ENCODE measurements around the gene SUSD4. TPM values are rescaled to one million over a fixed set of nuclear protein-coding genes. Genes with fewer than 3 reads are reported as not detected.

The SUSD4 gene
- total RNA-seq, 4 donors from 2014 or later, result 2.2 to 5.3 (median 2.5) TPM

DNA sequence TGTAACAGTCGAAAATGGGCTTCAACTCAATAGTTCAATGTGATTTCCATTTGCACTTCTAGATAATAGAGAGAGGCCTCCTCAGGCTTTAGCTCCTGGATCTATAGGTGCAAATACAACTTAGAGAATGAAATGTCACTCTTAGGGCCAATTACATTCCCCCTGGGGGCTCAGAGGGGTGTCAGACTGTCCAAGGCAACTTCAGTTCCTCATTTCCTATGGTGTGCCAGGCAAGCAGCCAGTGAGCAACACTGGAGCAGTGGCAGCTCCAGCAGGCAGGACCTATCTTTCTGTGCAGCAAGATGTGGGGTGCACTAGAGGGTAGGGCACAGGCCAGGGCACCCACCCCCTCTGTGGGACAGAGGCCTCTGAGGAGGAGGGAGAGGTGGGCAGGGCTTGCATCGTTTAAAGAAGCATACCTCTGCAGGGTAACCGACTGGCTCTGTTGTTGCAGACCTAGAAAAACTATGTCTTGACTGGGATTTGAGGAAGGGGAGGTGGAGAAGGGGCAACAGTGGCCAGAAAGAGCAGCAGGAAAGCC lies 97.3 kb downstream of the SUSD4 start:
- no peaks in the 10 kb centered on the region for H3K27me3 ChIP-seq
- H3K36me3 ChIP-seq, result no peaks in the 10 kb centered on the region
- H3K27ac ChIP-seq, result no peak overlapping the region
- 44 to 60% methylated on average over 2 of the region's 3 CpGs for whole genome bisulfite sequencing, 2 donors (ENCODE audit: low coverage in 1 of 2)
- no peak for ATAC-seq
- no peaks in the 10 kb centered on the region for H3K4me1 ChIP-seq
- H3K9me3 ChIP-seq, result no peaks in the 10 kb centered on the region
- no peak for TF ChIP-seq POLR2AphosphoS5 (IDR thresholded peaks at IDR 0.05)
- TF ChIP-seq, protein P1, sequence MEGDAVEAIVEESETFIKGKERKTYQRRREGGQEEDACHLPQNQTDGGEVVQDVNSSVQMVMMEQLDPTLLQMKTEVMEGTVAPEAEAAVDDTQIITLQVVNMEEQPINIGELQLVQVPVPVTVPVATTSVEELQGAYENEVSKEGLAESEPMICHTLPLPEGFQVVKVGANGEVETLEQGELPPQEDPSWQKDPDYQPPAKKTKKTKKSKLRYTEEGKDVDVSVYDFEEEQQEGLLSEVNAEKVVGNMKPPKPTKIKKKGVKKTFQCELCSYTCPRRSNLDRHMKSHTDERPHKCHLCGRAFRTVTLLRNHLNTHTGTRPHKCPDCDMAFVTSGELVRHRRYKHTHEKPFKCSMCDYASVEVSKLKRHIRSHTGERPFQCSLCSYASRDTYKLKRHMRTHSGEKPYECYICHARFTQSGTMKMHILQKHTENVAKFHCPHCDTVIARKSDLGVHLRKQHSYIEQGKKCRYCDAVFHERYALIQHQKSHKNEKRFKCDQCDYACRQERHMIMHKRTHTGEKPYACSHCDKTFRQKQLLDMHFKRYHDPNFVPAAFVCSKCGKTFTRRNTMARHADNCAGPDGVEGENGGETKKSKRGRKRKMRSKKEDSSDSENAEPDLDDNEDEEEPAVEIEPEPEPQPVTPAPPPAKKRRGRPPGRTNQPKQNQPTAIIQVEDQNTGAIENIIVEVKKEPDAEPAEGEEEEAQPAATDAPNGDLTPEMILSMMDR (IDR thresholded peaks at IDR 0.05), result no peak
- TF ChIP-seq EP300 (IDR thresholded peaks at IDR 0.05), result no peak
- no peak for TF ChIP-seq POLR2A (IDR thresholded peaks at IDR 0.05)
- no peak overlapping the region for H3K4me3 ChIP-seq

DNA sequence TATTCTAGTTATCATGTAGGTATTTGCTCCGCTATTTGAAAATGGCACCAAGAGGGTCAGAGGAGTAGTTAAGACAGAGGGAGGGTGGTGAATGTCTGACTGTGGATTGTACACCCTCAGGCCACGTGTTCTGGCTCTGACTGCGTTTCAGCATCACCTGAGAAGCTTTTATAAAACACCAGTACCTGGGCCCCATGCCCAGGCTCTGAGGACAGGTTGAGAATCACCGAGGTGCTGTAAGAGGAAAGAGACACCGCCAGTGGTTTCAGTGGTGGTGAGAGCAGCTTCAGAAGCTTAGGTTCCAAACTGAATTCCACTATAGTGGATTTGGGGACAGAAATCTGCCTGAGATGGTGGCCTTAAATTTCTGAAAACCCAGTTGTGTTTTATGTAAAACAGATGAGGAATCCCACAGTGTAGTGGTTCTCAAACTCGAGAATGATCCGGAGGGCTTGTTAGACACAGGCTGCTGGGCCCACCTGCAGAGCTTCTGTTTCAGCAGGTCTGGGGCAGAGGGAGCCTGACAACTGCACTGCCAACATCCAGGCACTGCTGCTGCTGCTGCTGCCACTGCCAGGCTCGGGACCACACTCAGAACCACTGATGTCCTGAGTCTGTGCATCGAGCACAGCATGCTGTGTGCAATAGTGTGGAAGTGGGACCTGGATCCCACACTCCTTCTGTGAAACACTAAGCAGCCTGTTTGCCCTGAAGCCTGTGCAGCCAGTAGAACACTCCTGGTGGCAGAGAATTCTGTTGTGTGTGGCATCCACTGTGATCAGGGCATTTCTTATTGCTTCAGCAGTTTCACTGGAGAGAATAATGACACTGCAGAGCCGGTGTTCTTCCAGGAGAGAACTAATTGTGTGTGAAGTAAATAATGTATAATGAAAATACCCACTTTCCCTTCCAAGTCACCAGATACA lies 98.7 kb downstream of the SUSD4 start:
- Histone ChIP-seq H3K9me3 (no peaks in the 10 kb centered on the region), H3K27me3 (no peaks in the 10 kb centered on the region), H3K27ac (no peak overlapping the region), H3K36me3 (no peaks in the 10 kb centered on the region), H3K4me3 (no peak overlapping the region), H3K4me1 (no peaks in the 10 kb centered on the region)
- TF ChIP-seq, protein P1 (IDR thresholded peaks at IDR 0.05), result no peak
- no peak for TF ChIP-seq POLR2A (IDR thresholded peaks at IDR 0.05)
- no peak for TF ChIP-seq POLR2AphosphoS5 (IDR thresholded peaks at IDR 0.05)
- TF ChIP-seq EP300 (IDR thresholded peaks at IDR 0.05), result no peak
- ATAC-seq, result no peak
- WGBS, 2 donors (ENCODE audit: low coverage in 1 of 2), result 72 to 83% methylated on average over 4 to 7 of the region's 10 CpGs

DNA sequence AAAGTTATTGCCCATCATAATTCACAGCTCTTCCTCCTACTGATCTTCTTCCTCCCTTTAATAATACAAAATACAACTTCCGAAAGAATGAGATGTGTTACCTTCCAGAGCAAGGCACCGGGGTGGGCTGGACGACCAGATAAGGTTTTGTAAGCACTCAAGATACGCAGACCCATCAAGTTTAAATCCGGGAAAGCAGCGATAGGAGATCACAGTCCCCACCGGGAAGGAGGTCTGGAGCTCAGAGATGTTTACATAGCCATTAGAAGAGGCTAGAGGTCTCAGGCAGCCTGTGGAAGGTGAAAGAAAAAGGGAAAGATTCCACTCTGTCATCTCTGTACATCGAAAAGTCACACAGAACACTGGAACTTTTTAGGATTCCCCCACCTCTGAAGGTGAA lies 99.4 kb downstream of the SUSD4 start:
- no peak overlapping the region for H3K4me3 ChIP-seq
- H3K9me3 ChIP-seq, result no peaks in the 10 kb centered on the region
- H3K4me1 ChIP-seq, result no peaks in the 10 kb centered on the region
- no peaks in the 10 kb centered on the region for H3K27me3 ChIP-seq
- no peak for ATAC-seq
- TF ChIP-seq POLR2AphosphoS5 (IDR thresholded peaks at IDR 0.05), result no peak
- TF ChIP-seq EP300 (IDR thresholded peaks at IDR 0.05), result no peak
- TF ChIP-seq, protein P1 (IDR thresholded peaks at IDR 0.05), result no peak
- no peak for TF ChIP-seq POLR2A (IDR thresholded peaks at IDR 0.05)
- no peaks in the 10 kb centered on the region for H3K36me3 ChIP-seq
- H3K27ac ChIP-seq, result no peak overlapping the region
- 56 to 60% methylated on average over 5 to 8 of the region's 8 CpGs for WGBS, 2 donors (ENCODE audit: low coverage in 1 of 2)

DNA sequence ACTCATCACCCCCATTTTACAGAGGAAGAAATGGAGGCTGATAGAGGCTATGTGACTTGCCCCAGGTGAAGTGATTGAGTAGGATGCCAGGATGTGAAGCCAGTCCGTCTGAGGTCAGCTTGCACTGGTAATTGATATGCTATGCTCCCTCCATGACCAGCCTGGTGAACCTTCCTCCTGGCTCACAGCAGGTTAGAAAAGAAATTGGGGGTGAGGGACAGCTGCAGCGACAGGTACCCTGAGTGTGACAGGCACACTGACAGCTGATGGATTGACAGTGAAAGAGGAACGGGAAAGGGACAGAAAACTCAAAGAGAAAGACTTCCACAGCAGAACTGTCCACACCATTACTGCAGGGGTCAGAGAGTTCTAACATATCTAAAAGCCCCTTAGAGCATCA lies 102.1 kb downstream of the SUSD4 start:
- H3K27me3 ChIP-seq, result no peaks in the 10 kb centered on the region
- no peak overlapping the region for H3K27ac ChIP-seq
- H3K4me3 ChIP-seq, result no peak overlapping the region
- H3K36me3 ChIP-seq, result no peaks in the 10 kb centered on the region
- no peaks in the 10 kb centered on the region for H3K9me3 ChIP-seq
- no peak for ATAC-seq
- TF ChIP-seq EP300 (IDR thresholded peaks at IDR 0.05) (no peak), POLR2A (IDR thresholded peaks at IDR 0.05) (no peak), POLR2AphosphoS5 (IDR thresholded peaks at IDR 0.05) (no peak)
- TF ChIP-seq, protein P1 (IDR thresholded peaks at IDR 0.05), result no peak
- no peaks in the 10 kb centered on the region for H3K4me1 ChIP-seq
- WGBS, 2 donors (ENCODE audit: low coverage in 1 of 2), result 75% methylated on average over 2 of the region's 3 CpGs; no CpG with 5 or more reads in 1 of the 2 donors

Data from gastroesophageal sphincter (tissue), 4 donors.